ELR (cell line): Measurements from ENCODE around the gene COL3A1.

Experiments
- DNase-seq: peaks from one replicate; pipeline ENCODE4 v3.0.0-alpha.2; 2015; ENCODE audit warnings: low read depth

The COL3A1 gene

GRCh38 chr2:189018631-189019030 is 44.5 kb downstream of the COL3A1 start:
- DNase-seq = peak; percentile 43

DNA sequence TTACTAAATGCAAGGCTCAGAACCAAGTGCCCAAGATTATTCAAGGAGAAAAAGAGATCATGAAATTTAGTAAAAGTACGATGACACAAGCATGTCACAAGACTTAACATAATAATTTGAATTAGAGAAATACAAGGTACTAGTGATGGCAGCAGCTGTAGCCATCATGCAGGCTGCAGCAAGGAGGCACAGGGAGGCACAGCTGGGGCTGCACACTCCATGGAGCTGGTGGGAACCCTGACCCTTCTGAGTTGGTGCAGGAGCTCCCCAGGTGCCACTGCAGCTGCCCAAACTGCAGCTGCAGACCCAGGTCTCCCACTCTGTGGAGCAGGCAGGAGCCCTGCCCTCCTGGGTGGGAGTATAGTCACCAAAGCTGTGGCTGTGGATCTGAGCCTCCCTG is 46.0 kb downstream of the COL3A1 start:
- DNase-seq = no peak

GRCh38 chr2:189022053-189022481 is 47.9 kb downstream of the COL3A1 start:
- DNase-seq = peak; percentile 64

GRCh38 chr2:189022492-189022891 is 48.3 kb downstream of the COL3A1 start:
- peak; percentile 15 for DNase-seq

GRCh38 chr2:189024901-189025618 is 50.9 kb downstream of the COL3A1 start:
- peak; percentile 40 for DNase-seq

GRCh38 chr2:189037518-189037917 is 63.3 kb downstream of the COL3A1 start:
- peak; percentile 74 for DNase-seq

DNA sequence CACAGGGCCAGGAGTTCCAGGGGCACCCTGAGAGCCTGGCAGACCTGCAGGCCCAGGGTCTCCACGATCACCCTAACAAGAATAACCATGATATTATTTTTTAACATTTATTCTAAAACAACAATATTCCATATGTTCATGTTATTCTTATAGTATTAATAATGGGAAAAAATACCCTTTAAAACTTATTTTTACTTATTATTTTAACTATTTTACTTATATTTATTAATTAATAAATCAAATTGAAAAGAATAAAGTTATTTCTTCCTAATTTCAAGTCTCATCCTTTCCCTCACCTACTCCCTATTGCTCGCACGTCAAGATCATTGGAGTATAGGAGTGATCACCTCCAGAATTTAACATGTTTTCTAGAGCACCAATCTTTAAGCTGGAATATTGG is 71.7 kb downstream of the COL3A1 start:
- no peak for DNase-seq

GRCh38 chr2:189046320-189046719 is 72.1 kb downstream of the COL3A1 start:
- DNase-seq = no peak

GRCh38 chr2:189047171-189047888 is 73.2 kb downstream of the COL3A1 start:
- no peak for DNase-seq

DNA sequence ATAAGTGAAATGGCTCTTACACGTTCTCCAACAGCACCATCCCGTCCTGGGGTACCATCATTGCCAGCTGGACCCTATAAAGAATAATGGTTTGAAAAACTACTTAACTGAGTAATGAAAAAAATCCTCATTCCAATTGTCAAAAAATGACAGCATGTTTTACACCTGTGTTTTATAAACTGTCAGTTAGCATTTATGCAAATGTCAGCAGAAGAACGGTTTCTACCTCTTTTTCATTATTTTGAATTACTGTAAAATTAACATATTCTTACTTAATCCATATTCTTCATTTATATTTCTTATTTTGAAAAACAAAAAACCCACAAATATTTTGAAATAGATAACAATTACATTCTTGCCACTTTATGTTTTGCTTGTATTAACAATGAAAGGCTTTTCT is 74.0 kb downstream of the COL3A1 start:
- no peak for DNase-seq

DNA sequence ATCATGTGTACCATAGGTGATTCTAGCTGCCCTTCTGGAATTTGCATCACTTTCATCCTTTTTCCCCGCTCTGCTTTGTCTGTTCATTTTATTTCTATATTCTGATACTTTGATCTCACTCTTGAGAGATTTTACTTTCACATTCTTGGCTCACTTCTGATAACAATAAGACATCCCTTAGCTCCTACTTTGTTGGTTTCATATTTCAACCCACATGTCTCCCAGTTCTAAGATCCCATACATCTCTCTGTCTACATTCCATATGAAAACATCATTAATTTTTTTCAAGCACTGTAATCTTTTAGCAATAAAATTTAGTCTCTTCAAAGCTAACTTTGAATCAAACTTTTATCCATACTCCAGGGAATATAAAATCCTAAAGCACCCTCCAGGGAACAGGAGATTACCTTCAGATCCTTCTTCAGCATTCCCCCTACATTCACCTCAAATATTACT is 75.6 kb downstream of the COL3A1 start:
- no peak for DNase-seq

DNA sequence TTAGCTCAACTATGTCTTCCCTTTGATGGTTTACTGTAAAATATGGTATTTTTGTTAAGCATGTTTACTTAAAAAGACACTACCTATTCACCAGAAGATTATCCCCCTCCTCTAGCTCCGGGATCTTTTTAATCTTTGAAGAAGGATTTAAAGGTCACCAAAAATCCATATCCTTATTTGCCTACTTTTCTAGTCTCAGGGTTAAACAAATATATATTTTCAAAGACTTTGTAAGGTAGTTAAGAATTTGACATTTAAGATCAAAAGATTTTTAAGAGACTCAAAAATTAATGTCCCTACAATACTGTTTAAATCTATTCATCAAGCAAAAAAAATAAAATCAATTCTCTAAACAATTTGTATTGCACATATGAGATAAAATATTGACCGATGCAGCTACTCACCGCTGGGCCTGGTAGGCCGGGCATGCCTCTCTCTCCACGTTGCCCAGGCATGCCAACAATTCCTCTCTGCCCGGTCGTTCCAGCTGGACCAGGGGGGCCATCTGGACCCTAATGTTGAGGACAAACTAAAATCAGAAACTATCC is 76.1 kb downstream of the COL3A1 start:
- no peak for DNase-seq

DNA sequence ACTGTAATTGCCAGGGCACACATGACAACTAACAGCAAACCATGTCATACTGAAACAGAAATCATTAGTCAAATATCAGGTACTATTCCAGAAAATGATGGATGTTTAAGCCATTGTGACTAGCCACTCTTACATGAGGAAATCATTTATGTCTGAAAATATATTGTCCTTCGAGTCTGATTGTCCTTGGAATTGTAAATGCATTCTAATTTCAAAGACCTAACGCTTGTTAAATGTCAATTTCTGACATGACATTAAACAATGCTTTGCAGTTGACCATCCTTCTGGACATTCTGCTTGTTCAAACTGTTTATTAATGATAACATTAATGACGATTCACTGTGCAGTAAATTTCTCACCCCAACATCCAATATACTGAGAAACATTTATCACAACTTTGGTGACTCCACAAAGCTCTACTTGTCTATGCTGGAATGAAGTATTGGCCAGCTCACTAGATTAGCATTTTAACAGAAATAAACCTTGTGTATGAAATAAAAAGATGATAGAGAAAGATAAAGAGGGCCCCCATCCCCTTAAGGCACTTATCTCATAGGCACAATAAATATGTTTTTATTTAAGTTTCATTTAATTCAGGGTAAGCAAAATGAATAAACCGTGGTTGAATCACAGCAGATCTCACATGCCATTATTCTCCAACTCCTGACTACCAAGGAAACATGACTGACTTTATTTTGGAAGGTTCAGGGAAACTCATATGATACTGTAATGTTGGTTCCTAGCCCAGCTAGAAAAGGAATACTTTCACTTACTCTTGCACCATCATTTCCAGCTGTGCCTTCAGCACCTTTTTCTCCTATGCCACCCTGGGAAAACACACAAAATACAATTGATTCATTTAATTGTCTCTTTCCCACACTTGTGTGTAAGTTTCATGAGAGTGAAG is 82.3 kb downstream of the COL3A1 start:
- no peak for DNase-seq

DNA sequence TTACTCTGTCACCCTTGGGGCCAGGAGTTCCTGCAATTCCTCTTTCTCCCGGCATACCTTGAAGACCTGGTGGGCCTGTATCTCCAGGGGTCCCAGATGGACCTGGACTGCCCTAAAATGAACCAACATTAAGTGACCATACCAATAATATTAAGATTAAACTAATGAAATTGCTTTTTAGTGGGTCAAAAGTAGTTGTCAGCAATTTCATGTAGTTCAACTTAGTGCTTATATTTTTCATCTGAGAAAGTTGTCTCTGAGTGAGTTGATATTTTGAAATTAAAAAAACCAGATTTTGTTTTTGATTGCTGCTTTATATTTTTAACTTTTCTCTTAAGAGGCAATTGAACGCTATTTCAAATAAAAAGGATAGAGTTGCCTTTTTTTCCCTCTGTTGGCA is 83.1 kb downstream of the COL3A1 start:
- no peak for DNase-seq

- peak; percentile 47 for DNase-seq
Observed at GRCh38 chr2:189060096-189060642, 86.0 kb downstream of the COL3A1 start.
